ENCODE data around the gene SPG7. TPM values are rescaled to one million over a fixed set of nuclear protein-coding genes. Genes with fewer than 3 reads are reported as not detected.

SPG7 gene
- total and polyA plus RNA-seq, 9 of the 15 experiments (the other 6 are each of a cell fraction or from before 2014, with no cell fraction given) = 5.8 to 89.1 (median 49.4) TPM

DNA sequence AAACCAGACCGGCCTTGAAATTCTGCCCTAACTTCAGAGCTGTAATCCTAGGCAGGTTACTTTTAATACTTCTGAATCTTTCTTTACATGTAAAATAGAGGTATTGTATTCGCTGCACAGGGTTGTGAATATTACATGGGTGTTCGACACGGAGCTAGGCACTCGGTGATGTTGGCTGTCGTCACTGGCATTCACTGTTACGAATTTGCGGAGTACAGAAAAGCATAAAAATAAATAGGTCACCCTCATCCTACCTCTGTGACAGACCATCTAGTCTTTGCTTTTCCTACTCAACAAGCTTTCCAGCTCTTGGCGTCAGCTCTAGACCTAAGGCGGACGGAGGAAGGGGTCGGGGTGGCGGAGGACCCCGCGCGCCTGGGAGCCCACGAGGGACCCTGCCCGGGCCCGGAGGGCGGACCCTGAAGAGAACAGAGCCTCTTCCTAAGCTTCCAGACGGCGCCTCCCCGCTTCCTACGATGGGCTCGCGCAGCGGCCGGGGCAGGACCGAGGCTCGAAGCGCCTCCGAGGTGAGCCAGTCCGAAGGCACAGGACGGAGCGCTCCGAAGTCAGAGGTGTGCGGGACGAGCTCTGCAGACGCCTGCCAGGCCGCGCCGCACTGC, 879 bp upstream of the SPG7 start (continued):
- TF ChIP-seq, protein P1, sequence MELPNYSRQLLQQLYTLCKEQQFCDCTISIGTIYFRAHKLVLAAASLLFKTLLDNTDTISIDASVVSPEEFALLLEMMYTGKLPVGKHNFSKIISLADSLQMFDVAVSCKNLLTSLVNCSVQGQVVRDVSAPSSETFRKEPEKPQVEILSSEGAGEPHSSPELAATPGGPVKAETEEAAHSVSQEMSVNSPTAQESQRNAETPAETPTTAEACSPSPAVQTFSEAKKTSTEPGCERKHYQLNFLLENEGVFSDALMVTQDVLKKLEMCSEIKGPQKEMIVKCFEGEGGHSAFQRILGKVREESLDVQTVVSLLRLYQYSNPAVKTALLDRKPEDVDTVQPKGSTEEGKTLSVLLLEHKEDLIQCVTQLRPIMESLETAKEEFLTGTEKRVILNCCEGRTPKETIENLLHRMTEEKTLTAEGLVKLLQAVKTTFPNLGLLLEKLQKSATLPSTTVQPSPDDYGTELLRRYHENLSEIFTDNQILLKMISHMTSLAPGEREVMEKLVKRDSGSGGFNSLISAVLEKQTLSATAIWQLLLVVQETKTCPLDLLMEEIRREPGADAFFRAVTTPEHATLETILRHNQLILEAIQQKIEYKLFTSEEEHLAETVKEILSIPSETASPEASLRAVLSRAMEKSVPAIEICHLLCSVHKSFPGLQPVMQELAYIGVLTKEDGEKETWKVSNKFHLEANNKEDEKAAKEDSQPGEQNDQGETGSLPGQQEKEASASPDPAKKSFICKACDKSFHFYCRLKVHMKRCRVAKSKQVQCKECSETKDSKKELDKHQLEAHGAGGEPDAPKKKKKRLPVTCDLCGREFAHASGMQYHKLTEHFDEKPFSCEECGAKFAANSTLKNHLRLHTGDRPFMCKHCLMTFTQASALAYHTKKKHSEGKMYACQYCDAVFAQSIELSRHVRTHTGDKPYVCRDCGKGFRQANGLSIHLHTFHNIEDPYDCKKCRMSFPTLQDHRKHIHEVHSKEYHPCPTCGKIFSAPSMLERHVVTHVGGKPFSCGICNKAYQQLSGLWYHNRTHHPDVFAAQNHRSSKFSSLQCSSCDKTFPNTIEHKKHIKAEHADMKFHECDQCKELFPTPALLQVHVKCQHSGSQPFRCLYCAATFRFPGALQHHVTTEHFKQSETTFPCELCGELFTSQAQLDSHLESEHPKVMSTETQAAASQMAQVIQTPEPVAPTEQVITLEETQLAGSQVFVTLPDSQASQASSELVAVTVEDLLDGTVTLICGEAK (IDR thresholded peaks at IDR 0.05) = 0 out of 2 replicates have a peak, but pooled peaks have one; percentile 41
- TF ChIP-seq, protein P1 (CRISPR knock-in tag; IDR thresholded peaks at IDR 0.05) = no peak
- peak; percentile 23; the same call in 1 of the 2 replicates for TF ChIP-seq KAT7 (CRISPR knock-in tag; IDR thresholded peaks at IDR 0.05; ENCODE audit: borderline replicate concordance)
- TF ChIP-seq, protein P2, sequence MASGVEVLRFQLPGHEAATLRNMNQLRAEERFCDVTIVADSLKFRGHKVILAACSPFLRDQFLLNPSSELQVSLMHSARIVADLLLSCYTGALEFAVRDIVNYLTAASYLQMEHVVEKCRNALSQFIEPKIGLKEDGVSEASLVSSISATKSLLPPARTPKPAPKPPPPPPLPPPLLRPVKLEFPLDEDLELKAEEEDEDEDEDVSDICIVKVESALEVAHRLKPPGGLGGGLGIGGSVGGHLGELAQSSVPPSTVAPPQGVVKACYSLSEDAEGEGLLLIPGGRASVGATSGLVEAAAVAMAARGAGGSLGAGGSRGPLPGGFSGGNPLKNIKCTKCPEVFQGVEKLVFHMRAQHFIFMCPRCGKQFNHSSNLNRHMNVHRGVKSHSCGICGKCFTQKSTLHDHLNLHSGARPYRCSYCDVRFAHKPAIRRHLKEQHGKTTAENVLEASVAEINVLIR (CRISPR knock-in tag; IDR thresholded peaks at IDR 0.05) = no peak
- TF ChIP-seq CC2D1A (IDR thresholded peaks at IDR 0.05) = peak; percentile 76
- TF ChIP-seq, protein P3, sequence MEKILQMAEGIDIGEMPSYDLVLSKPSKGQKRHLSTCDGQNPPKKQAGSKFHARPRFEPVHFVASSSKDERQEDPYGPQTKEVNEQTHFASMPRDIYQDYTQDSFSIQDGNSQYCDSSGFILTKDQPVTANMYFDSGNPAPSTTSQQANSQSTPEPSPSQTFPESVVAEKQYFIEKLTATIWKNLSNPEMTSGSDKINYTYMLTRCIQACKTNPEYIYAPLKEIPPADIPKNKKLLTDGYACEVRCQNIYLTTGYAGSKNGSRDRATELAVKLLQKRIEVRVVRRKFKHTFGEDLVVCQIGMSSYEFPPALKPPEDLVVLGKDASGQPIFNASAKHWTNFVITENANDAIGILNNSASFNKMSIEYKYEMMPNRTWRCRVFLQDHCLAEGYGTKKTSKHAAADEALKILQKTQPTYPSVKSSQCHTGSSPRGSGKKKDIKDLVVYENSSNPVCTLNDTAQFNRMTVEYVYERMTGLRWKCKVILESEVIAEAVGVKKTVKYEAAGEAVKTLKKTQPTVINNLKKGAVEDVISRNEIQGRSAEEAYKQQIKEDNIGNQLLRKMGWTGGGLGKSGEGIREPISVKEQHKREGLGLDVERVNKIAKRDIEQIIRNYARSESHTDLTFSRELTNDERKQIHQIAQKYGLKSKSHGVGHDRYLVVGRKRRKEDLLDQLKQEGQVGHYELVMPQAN (IDR thresholded peaks at IDR 0.05; ENCODE audit: borderline replicate concordance) = no peak
- TF ChIP-seq NRF1 (conservative IDR thresholded peaks at IDR 0.05 in 1 of 2, IDR thresholded peaks at IDR 0.05 in 1 of 2) = no peak
- TF ChIP-seq CHD1 (IDR thresholded peaks at IDR 0.05; ENCODE audit: low read length) = peak; percentile 86
- TF ChIP-seq FIP1L1 (IDR thresholded peaks at IDR 0.05; ENCODE audit: low read depth, low read length, poor library complexity, severe bottlenecking) = peak; percentile 47
- TF ChIP-seq ZNF668 (CRISPR knock-in tag; IDR thresholded peaks at IDR 0.05) = no peak
- TF ChIP-seq ZFPM2 (CRISPR knock-in tag; IDR thresholded peaks at IDR 0.05) = 0 out of 2 replicates have a peak, but pooled peaks have one; percentile 13
- TF ChIP-seq, protein P4, sequence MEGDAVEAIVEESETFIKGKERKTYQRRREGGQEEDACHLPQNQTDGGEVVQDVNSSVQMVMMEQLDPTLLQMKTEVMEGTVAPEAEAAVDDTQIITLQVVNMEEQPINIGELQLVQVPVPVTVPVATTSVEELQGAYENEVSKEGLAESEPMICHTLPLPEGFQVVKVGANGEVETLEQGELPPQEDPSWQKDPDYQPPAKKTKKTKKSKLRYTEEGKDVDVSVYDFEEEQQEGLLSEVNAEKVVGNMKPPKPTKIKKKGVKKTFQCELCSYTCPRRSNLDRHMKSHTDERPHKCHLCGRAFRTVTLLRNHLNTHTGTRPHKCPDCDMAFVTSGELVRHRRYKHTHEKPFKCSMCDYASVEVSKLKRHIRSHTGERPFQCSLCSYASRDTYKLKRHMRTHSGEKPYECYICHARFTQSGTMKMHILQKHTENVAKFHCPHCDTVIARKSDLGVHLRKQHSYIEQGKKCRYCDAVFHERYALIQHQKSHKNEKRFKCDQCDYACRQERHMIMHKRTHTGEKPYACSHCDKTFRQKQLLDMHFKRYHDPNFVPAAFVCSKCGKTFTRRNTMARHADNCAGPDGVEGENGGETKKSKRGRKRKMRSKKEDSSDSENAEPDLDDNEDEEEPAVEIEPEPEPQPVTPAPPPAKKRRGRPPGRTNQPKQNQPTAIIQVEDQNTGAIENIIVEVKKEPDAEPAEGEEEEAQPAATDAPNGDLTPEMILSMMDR (IDR thresholded peaks at IDR 0.05 in 2 of 3, conservative IDR thresholded peaks at IDR 0.05 in 1 of 3; ENCODE audit: insufficient read depth in 2 of 3, low read depth in 1 of 3, low read length in 3 of 3) = 0 out of 6 replicates have a peak, but pooled peaks of 1 of the 3 experiments have one; percentile 1
- no peak for TF ChIP-seq NBN (IDR thresholded peaks at IDR 0.05; ENCODE audit: low read depth)
